ENCODE data around the gene ELK3. TPM values are rescaled to one million over a fixed set of nuclear protein-coding genes. Genes with fewer than 3 reads are reported as not detected.

ELK3 gene
- total RNA-seq, 1 donor from 2014 or later = 45.7 TPM

DNA sequence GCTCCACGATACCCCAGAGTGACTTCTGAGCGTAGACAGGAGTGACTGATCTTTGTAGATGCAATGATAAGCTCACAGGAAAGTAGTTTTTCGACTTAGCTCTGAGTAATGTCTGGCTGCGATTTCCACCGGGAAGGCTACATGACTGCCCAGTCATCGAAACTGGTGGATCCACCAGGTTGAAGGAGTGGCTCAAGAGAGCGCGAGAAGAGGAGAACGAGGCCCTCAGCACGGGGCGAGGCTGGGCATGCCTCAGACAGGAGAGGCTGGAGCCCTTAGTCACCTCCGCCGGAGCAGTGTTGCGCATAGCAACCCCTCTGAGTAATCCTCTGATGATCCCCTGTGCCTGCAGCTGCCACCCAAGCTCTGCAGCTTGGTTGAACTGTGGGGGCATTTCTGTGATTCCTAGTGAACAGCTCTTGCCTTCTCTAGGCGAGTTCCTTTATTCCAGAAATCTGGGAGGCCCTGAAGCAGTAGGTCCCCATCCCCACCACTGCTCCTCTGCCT lies 25.6 kb downstream of the ELK3 start:
- DNase-seq (ENCODE audit: low read depth) = peak; percentile 80
- peak overlapping the region; percentile 19 for H3K4me3 ChIP-seq (ENCODE audit: low read depth, low read length)
- TF ChIP-seq, protein P1, sequence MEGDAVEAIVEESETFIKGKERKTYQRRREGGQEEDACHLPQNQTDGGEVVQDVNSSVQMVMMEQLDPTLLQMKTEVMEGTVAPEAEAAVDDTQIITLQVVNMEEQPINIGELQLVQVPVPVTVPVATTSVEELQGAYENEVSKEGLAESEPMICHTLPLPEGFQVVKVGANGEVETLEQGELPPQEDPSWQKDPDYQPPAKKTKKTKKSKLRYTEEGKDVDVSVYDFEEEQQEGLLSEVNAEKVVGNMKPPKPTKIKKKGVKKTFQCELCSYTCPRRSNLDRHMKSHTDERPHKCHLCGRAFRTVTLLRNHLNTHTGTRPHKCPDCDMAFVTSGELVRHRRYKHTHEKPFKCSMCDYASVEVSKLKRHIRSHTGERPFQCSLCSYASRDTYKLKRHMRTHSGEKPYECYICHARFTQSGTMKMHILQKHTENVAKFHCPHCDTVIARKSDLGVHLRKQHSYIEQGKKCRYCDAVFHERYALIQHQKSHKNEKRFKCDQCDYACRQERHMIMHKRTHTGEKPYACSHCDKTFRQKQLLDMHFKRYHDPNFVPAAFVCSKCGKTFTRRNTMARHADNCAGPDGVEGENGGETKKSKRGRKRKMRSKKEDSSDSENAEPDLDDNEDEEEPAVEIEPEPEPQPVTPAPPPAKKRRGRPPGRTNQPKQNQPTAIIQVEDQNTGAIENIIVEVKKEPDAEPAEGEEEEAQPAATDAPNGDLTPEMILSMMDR (conservative IDR thresholded peaks at IDR 0.05; ENCODE audit: low read depth, low read length) = no peak

DNA sequence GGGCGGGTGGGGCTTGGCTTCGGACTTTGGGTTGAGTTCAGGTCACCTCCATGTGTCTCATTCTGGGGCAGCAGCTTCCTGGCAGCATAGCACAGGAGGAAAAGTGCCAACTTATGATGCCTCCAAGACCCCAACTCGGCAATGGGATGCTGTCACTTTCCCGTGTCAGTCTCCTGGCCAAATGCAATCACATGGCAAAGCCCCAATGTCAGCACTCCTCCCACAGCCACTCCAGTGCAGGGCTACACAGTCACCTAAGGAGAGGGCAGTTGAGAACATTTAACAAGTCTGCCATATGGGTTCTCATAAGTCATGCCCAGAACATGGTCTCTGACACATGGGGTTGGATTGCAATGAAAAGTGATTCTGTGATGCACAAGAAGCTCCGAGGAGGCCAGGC lies 26.7 kb downstream of the ELK3 start:
- no peak for DNase-seq (ENCODE audit: low read depth)
- TF ChIP-seq, protein P1 (conservative IDR thresholded peaks at IDR 0.05; ENCODE audit: low read depth, low read length) = no peak
- no peak overlapping the region for H3K4me3 ChIP-seq (ENCODE audit: low read depth, low read length)

DNA sequence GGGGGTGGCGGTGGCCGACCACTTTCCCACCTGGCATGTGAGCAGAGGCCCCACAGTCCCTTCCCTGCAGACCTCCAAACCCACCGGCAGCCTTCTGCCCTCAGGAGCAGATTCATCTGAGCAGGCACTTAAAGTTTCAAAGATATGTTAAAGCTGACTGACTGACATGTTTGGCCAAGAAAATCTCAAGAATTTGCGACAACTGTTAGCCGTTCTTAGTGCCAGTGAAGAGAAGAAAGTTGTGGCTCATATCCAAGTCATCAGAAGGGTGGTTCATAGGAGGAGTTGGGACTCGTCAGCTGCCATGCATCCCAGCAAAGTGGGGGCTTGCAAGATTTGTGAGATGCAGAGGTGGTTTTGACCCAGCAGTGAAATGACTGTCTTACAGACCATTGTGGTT lies 27.2 kb downstream of the ELK3 start:
- H3K4me3 ChIP-seq (ENCODE audit: low read depth, low read length) = no peak overlapping the region
- TF ChIP-seq, protein P1 (conservative IDR thresholded peaks at IDR 0.05; ENCODE audit: low read depth, low read length) = no peak
- DNase-seq (ENCODE audit: low read depth) = no peak

DNA sequence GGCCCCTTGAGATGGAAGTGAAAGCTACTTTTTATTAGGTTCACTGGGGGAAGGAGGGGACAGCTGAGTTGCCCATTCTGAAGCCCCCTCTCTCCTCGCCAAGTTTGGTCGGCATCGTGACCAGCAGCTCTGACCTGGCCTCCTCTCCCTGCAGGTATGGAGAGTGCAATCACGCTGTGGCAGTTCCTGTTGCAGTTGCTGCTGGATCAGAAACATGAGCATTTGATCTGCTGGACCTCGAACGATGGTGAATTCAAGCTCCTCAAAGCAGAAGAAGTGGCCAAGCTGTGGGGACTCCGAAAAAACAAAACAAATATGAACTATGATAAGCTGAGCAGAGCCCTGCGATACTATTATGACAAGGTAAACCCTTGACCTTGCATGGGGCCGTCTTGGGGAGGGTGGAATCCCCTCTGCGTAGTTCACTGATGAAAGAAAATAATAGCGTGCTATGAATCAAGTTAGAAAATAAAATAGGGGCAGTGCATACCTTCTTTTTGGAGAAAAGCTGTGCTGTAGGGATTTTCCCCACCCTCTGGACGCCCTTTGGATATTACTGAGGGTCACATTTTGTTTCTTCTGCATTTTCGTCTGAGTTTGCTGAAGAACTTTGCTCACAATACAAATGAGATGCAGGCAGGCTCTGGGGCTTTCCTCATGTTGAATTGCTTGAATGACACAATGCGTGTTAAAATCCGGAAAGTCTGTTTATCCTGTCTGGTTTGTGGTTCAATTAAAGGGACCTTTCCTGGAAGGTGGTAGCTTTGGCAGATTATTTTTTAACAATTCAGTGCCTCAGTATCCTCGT lies 29.4 kb downstream of the ELK3 start:
- DNase-seq (ENCODE audit: low read depth) = no peak
- TF ChIP-seq, protein P1 (conservative IDR thresholded peaks at IDR 0.05; ENCODE audit: low read depth, low read length) = no peak

DNA sequence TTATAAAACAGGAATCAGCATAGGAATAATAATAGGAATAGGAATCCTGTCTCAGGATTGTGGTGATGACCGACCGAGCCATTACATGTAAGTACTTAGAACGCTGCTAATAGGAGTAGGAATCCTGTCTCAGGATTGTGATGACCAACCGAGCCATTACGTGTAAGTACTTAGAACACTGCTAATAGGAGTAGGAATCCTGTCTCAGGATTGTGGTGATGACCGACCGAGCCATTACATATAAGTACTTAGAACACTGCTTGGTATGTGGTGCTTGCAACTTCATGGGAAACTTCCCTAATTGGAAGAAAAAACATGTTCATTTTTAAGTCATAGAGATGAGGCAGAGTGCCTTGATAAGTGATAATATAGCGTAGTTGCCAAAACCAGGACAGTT lies 30.0 kb downstream of the ELK3 start:
- TF ChIP-seq, protein P1 (conservative IDR thresholded peaks at IDR 0.05; ENCODE audit: low read depth, low read length) = no peak
- no peak for DNase-seq (ENCODE audit: low read depth)
- H3K4me3 ChIP-seq (ENCODE audit: low read depth, low read length) = no peak overlapping the region

More for the DNA sequence above, 29.4 kb downstream of the ELK3 start:
- no peak overlapping the region for H3K4me3 ChIP-seq (ENCODE audit: low read depth, low read length)

DNA sequence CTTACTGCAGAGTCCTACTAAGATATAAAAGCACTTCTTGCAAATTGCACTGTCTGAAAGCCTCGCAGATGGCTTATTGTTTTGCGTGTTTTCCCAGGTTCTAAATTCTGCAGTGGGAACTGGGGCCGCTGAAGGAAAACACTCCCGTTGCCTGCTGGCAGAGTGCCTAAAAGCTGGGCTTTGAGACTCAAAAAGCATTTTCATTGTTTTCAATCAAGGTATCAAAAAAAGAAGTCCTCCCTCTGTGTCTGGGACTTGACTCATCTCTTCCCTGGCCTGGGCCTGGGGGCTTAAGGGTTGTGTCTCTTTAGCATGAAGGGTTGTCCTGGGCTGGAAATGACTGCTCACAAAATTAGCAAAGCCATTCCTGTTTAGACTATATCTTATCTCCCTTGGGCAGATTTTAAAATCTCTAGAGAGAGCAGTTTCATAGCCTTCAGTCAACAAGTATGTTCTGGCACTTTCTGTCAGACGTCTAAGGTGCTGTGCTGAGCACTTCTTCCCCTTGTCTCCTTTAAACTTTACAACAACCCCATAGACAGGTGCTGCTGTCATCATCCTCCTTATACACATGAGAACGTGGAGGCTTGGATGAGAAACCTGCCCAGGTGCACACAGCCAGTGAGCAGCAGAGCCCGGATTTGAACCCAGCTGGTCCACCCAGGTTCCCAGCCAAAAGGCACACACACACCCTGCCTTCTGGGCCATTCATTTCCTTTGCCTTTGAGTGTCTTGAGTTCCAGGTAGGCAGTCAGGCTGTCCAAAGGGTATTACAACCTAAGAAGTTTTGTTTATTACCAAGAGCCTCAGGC lies 31.1 kb downstream of the ELK3 start:
- TF ChIP-seq, protein P1 (conservative IDR thresholded peaks at IDR 0.05; ENCODE audit: low read depth, low read length) = no peak
- no peak for DNase-seq (ENCODE audit: low read depth)
- H3K4me3 ChIP-seq (ENCODE audit: low read depth, low read length) = no peak overlapping the region

Data from epithelial cell of proximal tubule (primary cell).